ENCODE measurements around the gene ALDH3B1. TPM values are rescaled to one million over a fixed set of nuclear protein-coding genes. Genes with fewer than 3 reads are reported as not detected.

The ALDH3B1 gene
- total RNA-seq, 2 donors from 2014 or later = 11.2 to 15.0 TPM

Small RNA genes within 50 kb of the gene (microRNA-seq; reads per million reads assigned to microRNA genes)
- 0 reads per million in 2 donors for gene MIR4691 (ENCODE audit: borderline microRNAs expressed in 2 of 2)
- gene MIR6753 (ENCODE audit: borderline microRNAs expressed in 2 of 2) = 0 to 0.65 reads per million in 2 donors
- gene MIR7113 (ENCODE audit: borderline microRNAs expressed in 2 of 2) = 0.65 to 1.3 reads per million in 2 donors

Other genes with a start within 250 kb of the ALDH3B1 start
- 10 to 100 TPM; 15.9 to 28.5 TPM for gene UNC93B1, start 6.2 kb upstream of the ALDH3B1 start, total RNA-seq
- 100 to 1,000 TPM in 1 of 2 donors, 10 to 100 TPM in 1; 95.3 to 101 TPM for gene NDUFS8, start 20.4 kb downstream of the ALDH3B1 start, total RNA-seq
- gene TCIRG1, start 28.7 kb downstream of the ALDH3B1 start, total RNA-seq = 100 to 1,000 TPM in 1 of 2 donors, 10 to 100 TPM in 1; 80.8 to 105 TPM
- 10 to 100 TPM; 10.9 to 13.8 TPM for gene CHKA, start 111.1 kb downstream of the ALDH3B1 start, total RNA-seq
- 10 to 100 TPM; 34.3 to 39.0 TPM for gene KMT5B, start 203.0 kb downstream of the ALDH3B1 start, total RNA-seq

All from posterior vena cava (tissue), 2 donors.